Smooth muscle cell (in vitro differentiated cells): ENCODE results near the gene GRK1. TPM values are rescaled to one million over a fixed set of nuclear protein-coding genes. Genes with fewer than 3 reads are reported as not detected.
"Not testable (repeated sequence)": the region's sequence is repeated elsewhere in the genome, so short reads cannot be mapped to it uniquely, and the experiment has no call there.

Experiments
- DNase-seq: peaks from one replicate; lab custom pipeline; 2025; ENCODE audit not compliant: unreplicated experiment; lab: John Stamatoyannopoulos, UW
- H2AFZ ChIP-seq: fragments of 200-600 bp; sonication (generic); 2 replicates; pipeline ENCODE4 v1.6.0; 2016; ENCODE audit warnings: antibody characterized with exemption, low read depth, mild to moderate bottlenecking
- H3F3A ChIP-seq: fragments of 200-600 bp; sonication (generic); 2 replicates; pipeline ENCODE4 v1.6.0; 2017; ENCODE audit warnings: antibody characterized with exemption, low read depth
- H3K27ac ChIP-seq: fragments of 200-600 bp; sonication (generic); 2 replicates; pipeline ENCODE4 v1.5.1; 2016; ENCODE audit warnings: low read depth, mild to moderate bottlenecking
- H3K27me3 ChIP-seq: fragments of 200-600 bp; sonication (generic); 2 replicates; pipeline ENCODE4 v1.6.1; 2016; ENCODE audit warnings: low read depth, mild to moderate bottlenecking
- H3K36me3 ChIP-seq: fragments of 200-600 bp; sonication (generic); 2 replicates; pipeline ENCODE4 v1.5.1; 2016; ENCODE audit warnings: low read depth
- H3K4me1 ChIP-seq: fragments of 200-600 bp; sonication (generic); 2 replicates; pipeline ENCODE4 v1.5.1; 2016; ENCODE audit warnings: low read depth
- H3K4me2 ChIP-seq: fragments of 200-600 bp; sonication (generic); 2 replicates; pipeline ENCODE4 v1.6.0; 2016; ENCODE audit warnings: mild to moderate bottlenecking
- H3K4me3 ChIP-seq: fragments of 200-600 bp; sonication (generic); 2 replicates; pipeline ENCODE4 v1.5.1; 2016; ENCODE audit warnings: mild to moderate bottlenecking
- H3K79me2 ChIP-seq: fragments of 200-600 bp; sonication (generic); 2 replicates; pipeline ENCODE4 v1.6.0; 2016; ENCODE audit warnings: low read depth, mild to moderate bottlenecking
- H3K9ac ChIP-seq: fragments of 200-600 bp; sonication (generic); 2 replicates; pipeline ENCODE4 v1.6.0; 2016; ENCODE audit warnings: low read depth
- H3K9me3 ChIP-seq: fragments of 200-600 bp; sonication (generic); replicated peaks from 2 replicates; pipeline ENCODE4 v1.5.1; 2016; ENCODE audit warnings: low read depth
- H4K20me1 ChIP-seq: fragments of 200-600 bp; sonication (generic); 2 replicates; pipeline ENCODE4 v1.6.0; 2016; ENCODE audit warnings: low read depth
- CTCF ChIP-seq: fragments of 200-600 bp; sonication (generic); IDR thresholded peaks from 2 replicates; pipeline ENCODE4 v1.5.1; 2017; ENCODE audit warnings: borderline replicate concordance, mild to moderate bottlenecking, antibody characterized with exemption; ENCODE audit not compliant: insufficient read depth, poor library complexity, severe bottlenecking
- WGBS: methylation state at CpG from one replicate; pipeline ENCODE4 v1.1.7; 2016; ENCODE audit warnings: low lambda C conversion rate; 5-methylcytosine and 5-hydroxymethylcytosine counted together
- polyA plus RNA-seq: library from polyadenylated mRNA; unstranded; fragments of >200 nt; fragmentation: Nextera tagmentation; extraction: Ambion mirVana; gene quantifications from 2 replicates; pipeline ENCODE4 v1.2.1, GENCODE V29; 2016
- total RNA-seq: library from RNA; depleted of rRNA; stranded (reverse); fragments of >200 nt; gene quantifications from 2 replicates; pipeline ENCODE4 v1.2.3, GENCODE V29; 2014

Gene GRK1
- total and polyA plus RNA-seq, 2 experiments from 2014 or later: not detected

DNA sequence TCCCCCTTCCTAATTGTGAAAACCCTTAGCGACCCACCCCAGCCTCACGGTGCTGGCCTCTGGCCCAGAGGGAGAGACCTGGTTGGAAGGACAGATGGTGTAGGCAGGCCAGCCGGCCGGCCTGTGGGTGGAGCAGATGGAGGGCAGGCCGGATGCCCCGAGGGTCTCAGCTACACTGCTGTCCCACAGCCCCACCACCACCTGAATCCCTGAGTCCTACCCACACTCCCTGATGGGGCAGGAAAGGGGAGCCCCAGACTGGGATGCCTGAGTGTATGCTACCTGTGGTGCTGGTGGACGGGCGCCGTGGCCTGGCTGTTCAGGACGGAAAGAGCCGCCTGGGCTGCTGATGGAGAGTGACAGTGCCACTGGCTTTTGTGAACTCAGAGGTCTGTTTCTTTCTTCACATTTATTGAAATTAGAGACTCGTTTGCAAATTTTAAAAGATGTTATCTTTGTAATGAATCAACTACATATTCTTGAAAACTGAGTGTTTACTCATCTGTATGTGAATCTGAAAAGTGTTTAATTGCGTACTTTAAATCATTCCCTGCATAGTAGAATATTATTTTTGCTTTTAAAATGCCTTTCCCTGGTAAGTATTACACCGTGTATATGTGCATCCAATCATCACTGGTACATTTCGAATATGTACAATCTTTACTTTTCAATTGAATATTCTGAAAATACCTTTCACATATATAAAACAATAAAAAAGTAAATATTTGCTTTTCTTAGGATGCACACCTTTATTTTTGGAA is 46.8 kb upstream of the GRK1 start:
- Histone ChIP-seq H2AFZ (no peak overlapping the region), H3K4me2 (no peak overlapping the region), H3K4me3 (no peak overlapping the region), H3K79me2 (peaks cover 10% of the 10 kb centered on the region), H3K27me3 (no peaks in the 10 kb centered on the region), H3K36me3 (no peaks in the 10 kb centered on the region), H3K9ac (no peak overlapping the region), H3K4me1 (peaks cover 10% of the 10 kb centered on the region), H3K27ac (no peak overlapping the region), H3K9me3 (no peaks in the 10 kb centered on the region), H3F3A (no peaks in the 10 kb centered on the region), H4K20me1 (peaks cover 79% of the 10 kb centered on the region)
- WGBS: 93% methylated on average over 15 of the region's 15 CpGs
- DNase-seq: no peak
- no peak for TF ChIP-seq CTCF

DNA sequence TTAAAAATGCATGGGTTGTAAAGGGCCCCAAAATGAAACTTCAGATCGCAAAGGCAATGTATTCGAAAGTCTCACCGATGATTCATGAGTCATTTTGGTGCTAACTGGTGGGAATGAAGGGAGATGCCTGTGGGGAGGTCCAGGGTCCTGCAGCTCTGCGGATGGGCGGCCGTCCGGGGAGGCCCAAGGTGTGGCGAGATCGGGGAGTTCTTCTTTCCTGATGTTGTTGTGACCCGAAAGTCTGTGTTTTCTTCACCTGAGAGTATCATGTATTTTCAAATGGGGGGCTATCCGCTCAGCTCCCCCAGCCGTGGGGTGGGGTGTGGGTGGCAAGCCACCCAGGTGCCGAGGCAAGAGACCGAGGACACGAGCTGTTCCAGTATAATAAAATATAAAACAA is 46.0 kb upstream of the GRK1 start:
- no peak for DNase-seq
- Histone ChIP-seq H2AFZ (no peak overlapping the region), H3K79me2 (peaks cover 6% of the 10 kb centered on the region), H3K27me3 (no peaks in the 10 kb centered on the region), H4K20me1 (peaks cover 77% of the 10 kb centered on the region), H3K4me1 (peaks cover 10% of the 10 kb centered on the region), H3K9me3 (no peaks in the 10 kb centered on the region), H3K4me2 (no peak overlapping the region), H3K9ac (no peak overlapping the region), H3K27ac (no peak overlapping the region), H3F3A (no peaks in the 10 kb centered on the region), H3K4me3 (no peak overlapping the region), H3K36me3 (no peaks in the 10 kb centered on the region)
- TF ChIP-seq CTCF: no peak
- WGBS: over 99% methylated on average over 15 of the region's 15 CpGs

DNA sequence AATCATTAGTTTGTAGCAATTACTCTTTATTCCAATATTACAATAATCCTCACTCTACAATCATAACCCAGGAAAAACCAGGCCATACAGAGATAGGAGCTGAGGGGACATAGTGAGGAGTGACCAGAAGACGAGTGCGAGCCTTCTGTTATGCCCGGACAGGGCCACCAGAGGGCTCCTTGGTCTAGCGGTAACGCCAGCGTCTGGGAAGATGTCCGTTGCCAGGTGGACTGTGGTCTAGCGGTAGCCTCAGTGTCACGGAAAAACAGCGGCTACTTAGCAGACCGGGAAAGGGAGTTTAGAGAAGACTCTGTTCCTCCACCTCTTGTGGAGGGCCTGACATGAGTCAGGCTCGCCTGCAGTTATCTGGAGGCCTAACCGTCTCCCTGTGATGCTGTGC is 45.5 kb upstream of the GRK1 start:
- 79% methylated on average over 13 of the region's 13 CpGs for WGBS
- H3K4me3 ChIP-seq, H2AFZ ChIP-seq, H3K36me3 ChIP-seq, H3K4me1 ChIP-seq, H3K79me2 ChIP-seq, H3K4me2 ChIP-seq, H3K27me3 ChIP-seq, H3F3A ChIP-seq, H3K9me3 ChIP-seq, H3K9ac ChIP-seq, DNase-seq, H3K27ac ChIP-seq: not testable (repeated sequence)
- peaks cover 77% of the 10 kb centered on the region for H4K20me1 ChIP-seq
- TF ChIP-seq CTCF: peak; percentile 41

- not testable (repeated sequence) for H3K4me1 ChIP-seq, H3K9ac ChIP-seq, H3K79me2 ChIP-seq, H3K27me3 ChIP-seq, H3K36me3 ChIP-seq, DNase-seq, H3K9me3 ChIP-seq, H3K27ac ChIP-seq, H2AFZ ChIP-seq, H3K4me3 ChIP-seq, H3K4me2 ChIP-seq, H3F3A ChIP-seq
- 96% methylated on average over 20 of the region's 20 CpGs for WGBS
- H4K20me1 ChIP-seq: peaks cover 77% of the 10 kb centered on the region
Measured at GRCh38 chr13:113621986-113622550, 45.0 kb upstream of the GRK1 start.
